Adrenal gland (tissue), 5 donors: ENCODE measurements around the gene LTA4H.

Experiments used
- POLR2A ChIP-seq, 2 donors: fragments of 450-650 bp; IDR thresholded peaks; one replicate each; pipeline ENCODE4 v1.6.1; 2017; ENCODE audit warnings: antibody characterized with exemption in 2 of 2, mild to moderate bottlenecking in 2 of 2, moderate library complexity in 1 of 2
- TF ChIP-seq, protein P1 (sequence below), 6 experiments: fragments of 450-650 bp in 4 of 6; fragments of 200-600 bp in 2 of 6; sonication (generic) in 1 of 6; IDR thresholded peaks; 1 replicate in 5 of 6; 2 replicates in 1 of 6; pipeline versions ENCODE4 v1.5.1 to v1.8.0; 2016 to 2021; ENCODE audit warnings: antibody characterized with exemption in 6 of 6, mild to moderate bottlenecking in 2 of 6, moderate library complexity in 1 of 6
- donor health status: DM: no; HTN: no; CAD: no.

DNA sequence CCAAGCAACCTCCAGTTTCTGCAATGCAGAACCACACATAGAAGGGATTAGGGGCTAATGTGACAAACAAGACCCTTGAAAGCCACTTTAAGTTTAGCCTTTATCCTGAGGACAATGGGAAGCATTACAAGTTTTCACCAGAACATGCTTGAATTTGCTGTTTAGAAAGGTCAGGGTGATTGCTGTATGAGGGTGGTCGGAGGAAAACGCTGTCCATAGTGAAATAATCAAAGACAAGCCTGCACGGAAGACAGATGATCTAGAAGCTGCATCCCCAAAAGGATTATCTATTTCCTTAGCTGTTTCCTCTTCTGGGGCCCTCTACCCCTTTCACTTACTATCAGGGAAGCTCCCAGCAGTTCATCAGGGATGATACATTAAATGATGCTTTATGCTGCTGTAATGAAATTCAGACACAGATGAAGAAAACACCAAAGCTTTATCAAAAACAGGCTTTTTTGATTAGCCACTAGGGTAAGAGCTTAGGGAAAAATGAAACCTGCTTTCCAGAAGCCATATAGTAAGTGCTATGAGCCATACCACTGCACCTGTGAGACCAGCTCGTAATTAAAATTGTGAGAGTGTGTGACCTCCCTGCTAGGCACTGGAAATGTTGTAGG, 45.8 kb downstream of the LTA4H start:
- TF ChIP-seq, protein P1, sequence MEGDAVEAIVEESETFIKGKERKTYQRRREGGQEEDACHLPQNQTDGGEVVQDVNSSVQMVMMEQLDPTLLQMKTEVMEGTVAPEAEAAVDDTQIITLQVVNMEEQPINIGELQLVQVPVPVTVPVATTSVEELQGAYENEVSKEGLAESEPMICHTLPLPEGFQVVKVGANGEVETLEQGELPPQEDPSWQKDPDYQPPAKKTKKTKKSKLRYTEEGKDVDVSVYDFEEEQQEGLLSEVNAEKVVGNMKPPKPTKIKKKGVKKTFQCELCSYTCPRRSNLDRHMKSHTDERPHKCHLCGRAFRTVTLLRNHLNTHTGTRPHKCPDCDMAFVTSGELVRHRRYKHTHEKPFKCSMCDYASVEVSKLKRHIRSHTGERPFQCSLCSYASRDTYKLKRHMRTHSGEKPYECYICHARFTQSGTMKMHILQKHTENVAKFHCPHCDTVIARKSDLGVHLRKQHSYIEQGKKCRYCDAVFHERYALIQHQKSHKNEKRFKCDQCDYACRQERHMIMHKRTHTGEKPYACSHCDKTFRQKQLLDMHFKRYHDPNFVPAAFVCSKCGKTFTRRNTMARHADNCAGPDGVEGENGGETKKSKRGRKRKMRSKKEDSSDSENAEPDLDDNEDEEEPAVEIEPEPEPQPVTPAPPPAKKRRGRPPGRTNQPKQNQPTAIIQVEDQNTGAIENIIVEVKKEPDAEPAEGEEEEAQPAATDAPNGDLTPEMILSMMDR (IDR thresholded peaks at IDR 0.05) = no peak
- TF ChIP-seq POLR2A (IDR thresholded peaks at IDR 0.05) = no peak
